Measurements from ENCODE around the gene SELENOI.

- TF ChIP-seq FOXK2 (IDR thresholded peaks at IDR 0.05) = no peak
- TF ChIP-seq TARDBP (IDR thresholded peaks at IDR 0.05) = no peak
- no peak for TF ChIP-seq PKNOX1 (IDR thresholded peaks at IDR 0.05)
- no peak for TF ChIP-seq SP1 (IDR thresholded peaks at IDR 0.05)
- TF ChIP-seq FOXM1 (IDR thresholded peaks at IDR 0.05; ENCODE audit: borderline replicate concordance) = no peak
Measured at GRCh38 chr2:26432859-26433258, 86.9 kb downstream of the SELENOI start.

All from HEK293T (cell line).